NCI-H1436 (cell line): ENCODE data around the gene TARS2.

ENCODE experiments used
- DNase-seq: peaks from one replicate; lab custom pipeline; 2025; lab: John Stamatoyannopoulos, UW

TARS2 gene

DNA sequence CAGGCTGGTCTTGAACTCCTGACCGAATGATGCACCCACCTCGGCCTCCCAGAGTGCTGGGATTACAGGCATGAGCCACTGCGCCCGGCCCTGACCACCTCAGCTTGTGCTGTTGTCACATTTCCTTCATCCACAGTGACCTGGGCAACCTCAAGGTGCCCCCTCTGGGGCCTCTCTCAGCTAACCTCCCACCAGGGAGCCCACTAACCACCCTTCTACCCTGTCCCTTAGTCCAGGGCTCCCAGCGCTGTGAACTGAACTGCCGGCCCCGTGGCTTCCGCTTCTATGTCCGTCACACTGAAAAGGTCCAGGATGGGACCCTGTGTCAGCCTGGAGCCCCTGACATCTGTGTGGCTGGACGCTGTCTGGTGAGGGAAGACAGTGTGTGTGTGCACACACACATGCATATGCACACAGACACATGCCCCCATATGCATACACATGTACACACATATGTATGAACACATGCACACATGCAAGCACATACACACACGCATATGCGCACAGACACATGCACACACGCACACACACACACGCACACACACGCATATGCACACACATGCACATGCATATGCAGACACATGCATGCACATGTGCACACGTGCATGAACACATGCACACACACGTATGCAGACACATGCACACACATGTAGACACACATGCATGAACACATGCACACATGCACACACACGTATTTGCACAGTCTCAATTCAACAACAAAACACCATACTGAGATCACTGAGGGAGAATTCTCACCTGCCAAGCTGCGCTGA is 68.2 kb downstream of the TARS2 start:
- no peak for DNase-seq

DNA sequence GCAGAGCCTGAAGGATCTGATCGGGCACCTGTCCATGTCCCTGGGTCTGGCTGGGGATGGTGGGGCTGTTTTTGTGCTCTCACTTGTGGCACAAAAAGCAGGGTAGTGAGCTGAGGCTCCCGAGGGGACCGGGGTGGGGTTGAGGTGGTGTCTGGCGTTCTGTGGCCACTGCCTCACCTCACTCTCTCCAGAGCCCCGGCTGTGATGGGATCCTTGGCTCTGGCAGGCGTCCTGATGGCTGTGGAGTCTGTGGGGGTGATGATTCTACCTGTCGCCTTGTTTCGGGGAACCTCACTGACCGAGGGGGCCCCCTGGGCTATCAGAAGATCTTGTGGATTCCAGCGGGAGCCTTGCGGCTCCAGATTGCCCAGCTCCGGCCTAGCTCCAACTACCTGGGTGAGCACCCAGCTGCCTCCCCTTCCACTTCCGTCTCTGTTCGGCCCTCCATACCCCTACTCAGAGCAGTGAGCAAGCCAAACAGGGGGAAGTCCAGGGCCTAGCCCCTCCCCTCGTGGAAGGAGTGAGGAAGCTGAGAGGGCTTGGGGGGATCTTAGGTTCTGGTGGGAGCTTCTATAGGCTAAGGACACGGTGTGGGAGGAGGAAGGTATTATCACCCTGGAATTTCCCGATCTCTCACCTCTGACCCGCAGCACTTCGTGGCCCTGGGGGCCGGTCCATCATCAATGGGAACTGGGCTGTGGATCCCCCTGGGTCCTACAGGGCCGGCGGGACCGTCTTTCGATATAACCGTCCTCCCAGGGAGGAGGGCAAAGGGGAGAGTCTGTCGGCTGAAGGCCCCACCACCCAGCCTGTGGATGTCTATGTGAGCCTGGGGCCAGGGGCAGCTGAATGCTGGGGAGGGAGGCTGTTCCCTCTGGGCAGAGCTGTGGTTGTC is 69.0 kb downstream of the TARS2 start:
- no peak for DNase-seq

- DNase-seq = no peak
Observed at GRCh38 chr1:150557065-150557600, 69.9 kb downstream of the TARS2 start.
